Hepatic stellate cell (primary cell): ENCODE results near the gene CDK5RAP2.
A peak's percentile ranks its signal among the peaks of the same experiment; 100 is the strongest.

ENCODE experiments used
- DNase-seq: peaks from one replicate; pipeline ENCODE4 v3.0.0; 2011; ENCODE audit warnings: low spot score

The CDK5RAP2 gene

DNA sequence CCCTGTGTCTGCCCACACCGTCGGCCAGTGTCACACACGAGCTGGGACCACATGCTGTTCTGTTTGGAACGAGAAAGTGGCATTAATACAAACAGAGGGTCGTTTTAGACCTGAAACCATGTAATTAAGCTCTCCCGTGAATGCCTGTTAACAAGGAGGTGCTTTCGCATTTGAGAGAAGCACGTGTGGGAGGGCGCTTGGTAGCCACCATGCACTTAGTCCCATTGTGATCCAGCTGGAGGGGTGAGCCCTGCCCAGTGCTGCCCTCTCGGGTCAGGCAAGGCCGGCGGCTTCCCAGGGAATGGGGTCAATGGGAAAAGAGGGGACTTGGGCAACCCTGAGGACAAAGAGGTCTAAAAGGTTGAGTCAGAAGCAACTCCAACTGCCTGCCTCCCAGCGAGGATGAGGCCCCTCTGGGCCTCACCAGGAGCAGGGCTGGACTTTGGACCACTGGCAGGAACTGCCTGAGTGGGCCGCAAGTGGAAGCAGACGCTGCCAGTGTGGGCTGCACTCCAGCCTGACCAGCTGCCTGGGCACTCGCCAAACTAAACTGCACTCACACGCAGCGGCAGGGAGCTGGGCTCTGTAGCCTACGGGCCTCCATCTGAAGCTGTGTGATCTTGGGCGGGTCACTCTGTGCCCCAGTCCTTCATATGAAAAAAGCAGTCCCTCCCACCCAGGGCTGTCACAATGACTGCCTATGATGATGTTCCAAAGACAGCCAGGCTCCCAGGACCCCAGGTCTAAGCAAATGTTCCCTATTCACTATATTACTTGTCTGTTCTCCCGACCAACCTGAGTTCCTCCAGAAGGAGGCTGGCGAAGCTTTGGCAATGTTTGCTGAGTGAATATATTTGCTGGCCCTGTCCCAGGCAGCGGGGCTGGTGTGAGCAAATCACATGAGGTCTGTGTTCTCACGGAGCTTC, 195.7 kb downstream of the CDK5RAP2 start:
- DNase-seq, result no peak

DNA sequence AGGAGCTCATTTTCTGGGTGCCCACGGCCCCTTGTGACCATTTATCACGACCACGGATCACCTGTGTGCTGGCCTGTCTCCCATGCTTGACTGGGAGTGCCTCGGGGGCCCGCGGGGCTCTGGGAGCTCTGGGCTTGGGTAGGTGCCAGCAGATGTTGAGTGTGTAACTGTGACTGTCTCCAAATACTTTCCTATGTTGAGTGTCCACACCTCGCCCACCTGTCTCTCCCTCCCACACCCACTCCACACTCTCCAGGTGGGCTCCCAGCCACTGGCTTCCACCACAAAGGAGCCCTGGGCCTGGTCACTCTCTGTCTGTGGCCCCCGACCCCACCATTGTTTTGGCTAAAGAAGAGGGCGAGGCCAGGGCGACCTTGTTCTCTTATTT, 196.4 kb downstream of the CDK5RAP2 start:
- DNase-seq, result no peak

DNA sequence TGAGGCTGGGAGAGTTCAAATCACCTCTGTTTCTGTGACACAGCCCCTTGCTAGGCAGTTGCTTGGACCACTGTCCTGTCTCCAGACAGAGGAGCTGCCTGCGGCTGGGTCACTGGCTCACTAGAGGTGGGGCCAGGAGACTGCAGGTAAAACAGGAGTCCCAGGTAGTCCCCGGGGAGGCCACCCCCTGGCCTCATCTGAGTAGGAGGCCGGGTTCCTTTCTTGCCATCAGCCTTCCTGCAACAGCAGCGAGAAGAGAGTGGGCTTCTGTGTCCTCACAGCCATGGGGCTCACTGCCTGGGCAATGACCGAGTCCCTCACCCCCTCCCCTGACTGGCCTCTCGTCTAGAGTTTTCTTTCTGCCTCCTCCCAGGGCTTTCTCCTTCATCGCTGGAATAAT, 197.5 kb downstream of the CDK5RAP2 start:
- DNase-seq, result no peak

DNA sequence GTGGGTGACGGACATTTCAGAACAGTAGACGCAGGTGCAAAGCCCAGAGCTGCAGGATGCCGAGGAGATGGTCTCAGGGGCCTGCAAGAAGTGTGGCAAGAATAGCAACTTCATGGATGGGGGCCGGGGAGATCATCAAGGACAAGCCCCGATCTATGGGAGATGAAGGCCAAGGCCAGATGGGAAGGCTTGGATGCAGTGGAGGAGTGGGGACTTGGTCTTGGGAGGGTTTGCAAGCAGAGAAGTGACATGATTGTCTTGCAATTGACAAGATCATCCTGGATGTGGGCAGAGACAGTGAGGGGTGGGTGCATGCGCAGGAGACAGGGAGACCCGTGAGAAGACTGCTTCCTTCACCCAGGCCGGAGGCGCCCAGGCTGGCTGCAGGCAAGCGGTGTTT, 198.1 kb downstream of the CDK5RAP2 start:
- DNase-seq, result no peak

DNA sequence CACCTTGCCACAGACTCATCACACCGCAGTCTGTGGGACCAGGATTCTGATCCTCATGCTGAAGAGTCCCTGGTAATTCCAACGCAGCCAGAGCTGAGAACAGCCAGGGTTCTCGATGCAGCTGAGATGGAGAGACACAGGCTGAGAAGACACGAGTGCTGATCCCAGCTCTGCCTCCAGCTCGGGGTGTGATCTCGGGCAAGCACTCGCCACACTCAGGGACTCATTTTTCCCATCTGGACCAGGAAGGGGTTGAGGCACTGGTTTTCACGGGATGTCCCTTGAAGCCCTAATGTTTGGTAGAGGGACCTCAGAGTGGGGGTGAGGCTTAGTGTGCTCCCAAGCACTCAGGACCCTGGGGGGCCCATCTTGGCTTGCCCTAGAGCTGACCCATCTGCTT, 200.4 kb downstream of the CDK5RAP2 start:
- no peak for DNase-seq

DNA sequence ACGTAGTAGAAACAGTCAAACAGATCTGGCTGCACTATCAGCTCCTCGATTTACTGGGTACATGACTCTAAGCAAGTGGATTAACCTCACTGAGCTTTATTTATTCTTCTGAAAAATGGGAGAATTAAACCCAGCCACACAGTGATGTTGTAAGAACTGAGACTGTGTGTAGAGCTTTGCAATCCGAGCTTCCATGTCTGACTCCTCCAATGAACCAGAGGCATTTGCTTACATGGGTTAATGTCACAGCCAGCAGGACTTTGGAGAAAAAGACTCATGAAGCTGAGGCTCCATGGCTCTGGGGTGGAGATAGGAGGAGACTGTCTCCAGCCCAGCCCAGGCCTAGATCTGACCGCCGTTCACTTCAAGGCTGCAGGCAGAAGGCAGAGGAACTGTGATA, 201.3 kb downstream of the CDK5RAP2 start:
- no peak for DNase-seq

DNA sequence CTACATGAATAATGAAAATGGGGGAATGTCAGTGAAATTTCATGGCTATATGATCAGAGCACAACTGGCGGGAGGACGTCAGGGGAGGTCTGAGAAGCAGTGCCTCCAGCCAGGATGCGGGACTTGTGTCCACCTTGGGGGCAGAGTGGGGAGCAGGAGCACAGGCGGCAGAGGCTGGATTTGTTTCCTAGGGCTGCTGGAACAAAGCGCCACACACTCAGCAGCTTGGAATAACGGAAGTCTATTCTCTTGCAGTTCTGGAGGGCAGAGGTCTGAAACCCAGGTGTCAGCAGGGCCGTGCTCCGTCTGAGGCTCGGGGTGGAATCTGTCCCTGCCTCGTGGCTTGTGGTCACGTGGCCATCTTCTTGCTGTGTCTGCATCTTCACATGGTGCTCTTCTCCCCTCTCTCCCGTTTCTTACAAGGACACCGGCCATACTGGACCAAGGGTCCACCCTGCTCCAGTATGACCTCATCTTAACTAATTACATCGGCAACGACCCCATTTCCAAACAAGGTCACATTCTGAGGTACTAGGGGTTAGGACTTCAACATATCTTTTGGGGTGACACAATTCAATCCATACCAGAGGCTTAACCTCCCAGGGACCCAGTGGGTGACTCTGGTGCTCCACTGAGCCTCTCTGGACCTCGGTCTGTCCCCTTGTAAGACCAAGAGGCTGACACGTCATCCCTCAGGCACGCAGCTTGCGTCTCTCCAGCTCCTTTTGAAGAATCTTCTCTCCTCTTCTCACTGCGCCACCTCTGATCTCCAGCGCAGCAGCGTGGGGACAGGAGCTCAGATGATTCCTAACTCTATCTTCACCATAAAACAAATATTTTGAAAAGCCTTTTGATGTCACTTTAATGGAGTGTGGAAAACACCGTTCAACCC, 202.5 kb downstream of the CDK5RAP2 start:
- no peak for DNase-seq

DNA sequence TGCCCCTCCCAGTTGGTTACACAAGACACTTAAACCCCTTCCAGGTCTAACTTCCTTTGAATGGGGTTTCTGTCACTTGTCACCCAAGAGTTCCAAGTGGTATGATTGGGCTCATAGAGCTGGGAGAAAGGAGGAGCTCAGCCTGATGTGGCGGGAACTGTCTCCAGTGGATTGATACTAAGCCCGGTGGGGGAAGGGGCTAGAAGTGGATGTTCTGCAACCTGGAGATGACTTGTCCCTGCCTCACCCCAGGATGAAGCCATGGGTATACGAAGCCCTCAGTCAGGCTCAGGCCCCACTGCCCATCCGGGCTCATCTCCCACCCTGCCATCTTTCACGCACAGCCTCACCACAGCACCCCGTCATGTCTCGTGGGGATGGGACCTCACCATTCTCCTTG, 203.9 kb downstream of the CDK5RAP2 start:
- DNase-seq, result no peak

DNA sequence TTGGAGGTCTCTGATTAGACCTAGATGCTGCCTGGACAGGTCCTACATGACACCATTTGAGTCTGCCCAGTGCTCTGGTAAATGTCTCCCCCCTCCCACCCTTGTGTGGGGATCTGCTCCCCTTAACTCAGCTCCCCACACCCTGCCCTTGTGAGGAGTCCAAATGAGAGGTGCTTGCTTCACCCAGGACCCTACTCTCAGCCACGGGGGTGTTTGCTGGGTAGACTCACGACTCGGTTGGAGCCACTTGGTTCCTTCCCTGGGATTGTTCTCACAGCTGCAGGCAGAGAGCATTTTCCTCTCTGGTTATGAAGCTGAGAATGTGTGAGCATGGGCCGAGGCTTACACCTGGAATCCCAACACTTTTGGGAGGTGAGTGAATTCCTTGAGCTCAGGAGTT, 204.7 kb downstream of the CDK5RAP2 start:
- DNase-seq, result no peak

DNA sequence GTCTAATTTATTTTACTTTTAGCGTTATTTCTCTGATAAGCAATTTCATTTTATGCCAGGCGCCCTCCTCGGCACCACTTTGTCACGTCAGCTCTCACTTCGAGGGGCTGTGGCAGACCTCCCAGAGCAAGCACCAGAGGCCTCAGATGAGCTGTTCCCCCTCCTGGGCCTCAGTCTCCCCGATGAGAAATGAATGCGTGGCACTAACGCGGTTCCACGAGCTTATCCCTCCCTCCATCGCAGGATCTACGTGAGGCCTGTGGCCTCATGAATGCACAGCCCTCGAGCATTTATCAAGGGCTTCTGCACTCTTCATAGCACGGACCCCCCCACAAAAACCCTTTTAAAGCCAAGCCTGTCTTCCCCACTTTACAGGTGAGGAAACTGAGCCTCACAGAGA, 205.2 kb downstream of the CDK5RAP2 start:
- DNase-seq, result no peak

DNA sequence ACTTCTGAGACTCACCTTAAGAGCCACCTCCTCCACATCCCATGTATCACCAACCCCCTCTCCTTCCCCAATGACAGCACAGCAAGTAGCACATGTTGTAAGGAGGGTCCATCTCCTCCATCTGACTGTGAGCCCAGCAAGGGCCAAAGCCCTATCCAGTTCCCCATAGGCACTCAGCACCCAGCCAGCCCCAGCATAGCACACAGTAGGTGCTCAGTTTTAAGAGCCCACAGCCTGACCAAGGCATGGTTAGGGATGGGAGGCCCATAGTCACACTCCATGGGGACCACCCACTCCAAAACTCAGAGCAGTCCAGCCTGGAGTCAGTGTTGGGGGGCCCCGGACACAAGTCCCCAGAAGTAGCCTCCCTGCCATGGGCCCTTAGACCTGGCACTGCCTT, 205.7 kb downstream of the CDK5RAP2 start:
- DNase-seq, result no peak

DNA sequence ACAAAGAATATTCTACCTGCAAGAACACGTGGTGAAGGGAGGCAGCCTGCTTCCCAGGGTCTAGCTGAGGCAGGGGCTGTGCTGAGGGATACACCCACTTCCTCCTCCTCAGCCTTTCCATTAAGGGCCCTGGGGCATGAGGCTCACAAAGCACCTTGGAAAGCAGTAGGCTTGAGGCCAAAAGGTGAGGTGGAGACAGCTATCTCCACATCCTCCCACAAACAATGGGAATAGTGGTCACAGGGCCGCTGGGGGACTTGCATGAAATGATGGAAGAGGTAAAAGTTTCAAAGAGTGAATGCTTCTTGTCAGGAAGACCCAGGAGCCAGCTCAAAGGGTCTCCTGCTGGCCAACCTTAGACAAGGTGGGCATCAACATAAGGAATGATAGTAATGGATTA, 207.9 kb downstream of the CDK5RAP2 start:
- no peak for DNase-seq

DNA sequence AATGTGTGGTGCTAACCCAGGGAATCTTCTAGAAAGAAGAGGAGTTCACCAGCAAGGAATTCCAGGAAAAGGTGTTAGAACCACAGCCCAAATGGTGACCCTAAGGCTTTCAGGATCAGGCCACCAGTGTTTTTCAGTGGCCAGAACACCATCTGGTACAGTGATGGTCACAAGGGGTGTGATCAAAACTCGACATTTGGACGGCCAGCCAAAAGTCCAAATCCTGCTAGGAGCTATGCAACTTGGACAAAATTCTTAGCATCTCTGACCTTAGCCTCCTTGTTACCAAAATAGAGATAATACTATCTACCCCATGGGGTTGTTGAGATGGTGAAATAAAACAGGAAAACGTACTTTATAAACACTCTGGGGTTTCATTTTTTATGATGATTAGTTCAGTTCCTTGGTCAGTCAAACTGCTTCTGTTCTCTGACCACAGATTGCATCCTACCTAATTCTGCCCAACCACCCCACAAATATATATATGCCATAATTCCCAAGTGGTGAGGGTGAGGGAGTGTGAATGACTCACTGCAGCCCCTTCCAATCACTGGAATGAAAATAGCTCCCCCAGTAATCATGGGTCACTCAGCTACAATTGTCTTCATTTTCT, 210.3 kb downstream of the CDK5RAP2 start:
- no peak for DNase-seq

DNA sequence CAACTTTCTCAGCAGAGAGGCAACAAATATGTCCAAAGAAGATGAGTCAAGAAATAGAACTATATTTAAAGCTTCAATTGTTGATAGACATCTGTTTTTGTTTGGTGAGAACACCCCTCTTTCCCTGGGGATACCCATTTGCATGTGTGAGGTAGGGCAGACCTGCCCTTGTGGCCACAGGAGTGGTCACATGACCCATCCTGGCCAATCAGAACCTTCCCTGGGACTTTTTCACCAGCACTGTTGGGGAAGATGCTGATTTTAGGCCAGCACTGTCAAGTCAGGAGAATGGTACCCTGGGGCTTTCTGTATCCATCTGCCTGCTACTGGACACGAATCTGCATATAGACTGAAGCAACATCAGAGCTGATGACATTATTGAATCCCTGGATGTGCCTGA, 211.2 kb downstream of the CDK5RAP2 start:
- no peak for DNase-seq

DNA sequence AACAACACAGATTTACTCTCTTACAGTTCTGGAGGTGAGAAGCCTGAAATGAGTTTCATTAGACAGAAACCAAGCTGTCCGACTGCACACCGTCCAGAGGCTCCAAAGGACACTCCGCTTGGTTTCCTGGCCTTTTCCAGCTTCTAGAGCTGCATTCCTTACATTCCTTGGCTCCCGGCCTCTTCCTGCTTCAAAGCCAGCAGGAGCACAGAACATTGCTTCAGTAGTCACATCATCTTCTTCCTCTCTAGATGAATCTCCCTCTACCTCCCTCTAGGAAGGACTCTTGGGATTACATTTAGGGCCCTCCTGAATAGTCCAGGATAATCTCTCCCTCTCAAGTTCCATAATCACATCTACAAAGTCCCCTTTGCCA, 213.3 kb downstream of the CDK5RAP2 start:
- DNase-seq, result peak; percentile 89

DNA sequence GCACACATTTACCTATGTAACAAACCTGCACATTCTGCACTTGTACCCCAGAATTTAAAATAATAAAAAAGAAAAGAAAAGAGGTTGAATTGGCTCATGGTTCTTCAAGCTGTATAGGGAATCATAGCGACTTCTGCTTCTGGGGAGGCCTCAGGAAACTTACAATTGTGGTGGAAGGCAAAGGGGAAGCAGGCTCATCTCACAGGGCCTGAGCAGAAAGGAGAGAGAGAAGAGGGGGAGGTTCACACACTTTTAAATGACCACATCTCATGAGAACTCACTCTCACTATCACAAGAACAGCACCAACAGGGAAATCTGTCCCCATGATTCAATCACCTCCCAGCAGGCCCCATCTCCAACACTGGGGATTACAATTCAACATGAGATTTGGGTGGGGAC, 214.6 kb downstream of the CDK5RAP2 start:
- no peak for DNase-seq

DNA sequence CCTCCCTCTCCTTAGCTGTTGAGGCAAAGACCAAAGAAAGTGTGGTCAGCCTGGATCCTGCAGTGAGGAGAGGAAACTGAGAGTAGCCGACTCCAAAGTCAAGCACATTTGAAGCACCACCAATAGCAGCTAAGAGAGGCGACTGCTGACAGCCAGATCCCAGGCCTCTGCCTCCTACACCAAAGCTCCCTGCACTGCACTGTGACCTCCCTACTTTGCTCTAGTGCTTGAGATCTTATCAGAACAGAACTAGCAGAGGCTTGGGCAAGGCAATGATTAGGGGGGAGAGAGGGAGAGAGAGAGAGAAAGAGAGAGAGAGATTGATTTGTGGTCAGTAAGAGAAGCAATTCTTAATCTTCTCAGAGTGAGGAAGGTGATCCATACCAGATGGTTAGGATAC, 216.3 kb downstream of the CDK5RAP2 start:
- no peak for DNase-seq

DNA sequence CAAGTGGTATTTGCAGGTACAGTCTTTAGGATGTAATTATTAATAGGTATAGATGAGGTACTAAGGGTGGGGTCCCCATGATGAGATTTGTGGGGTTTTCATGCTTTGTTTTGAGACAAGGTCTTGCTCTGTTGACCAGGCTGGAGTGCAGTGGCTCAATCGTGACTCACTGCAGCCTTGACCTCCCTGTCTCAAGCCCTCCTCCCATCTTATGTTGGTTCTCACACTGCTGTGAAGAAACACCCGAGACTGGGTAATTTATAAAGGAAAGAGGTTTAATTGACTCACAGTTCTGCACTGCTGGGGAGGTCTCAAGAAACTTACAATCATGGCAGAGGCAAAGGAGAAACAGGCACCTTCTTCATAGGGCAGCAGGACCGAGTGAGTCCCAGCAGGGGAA, 217.5 kb downstream of the CDK5RAP2 start:
- DNase-seq, result no peak

DNA sequence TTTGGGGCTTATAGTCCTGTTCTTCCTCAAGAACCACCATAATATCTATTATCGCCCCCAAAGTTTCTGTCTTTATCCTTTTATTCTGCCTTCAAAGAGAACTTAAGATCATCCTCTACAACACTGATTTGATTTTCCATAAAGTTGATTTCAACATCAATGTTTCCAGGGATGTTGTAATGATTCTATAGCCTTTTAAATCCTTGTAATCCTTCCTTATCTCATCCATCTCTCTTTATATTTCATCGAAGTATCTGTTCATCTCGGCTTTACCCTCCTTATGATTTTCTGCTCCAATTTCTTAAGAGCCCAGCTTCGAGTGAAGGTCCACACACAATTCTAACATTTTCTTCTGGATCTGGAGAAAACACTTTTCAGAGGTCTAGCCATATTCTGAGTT, 218.4 kb downstream of the CDK5RAP2 start:
- DNase-seq, result no peak

DNA sequence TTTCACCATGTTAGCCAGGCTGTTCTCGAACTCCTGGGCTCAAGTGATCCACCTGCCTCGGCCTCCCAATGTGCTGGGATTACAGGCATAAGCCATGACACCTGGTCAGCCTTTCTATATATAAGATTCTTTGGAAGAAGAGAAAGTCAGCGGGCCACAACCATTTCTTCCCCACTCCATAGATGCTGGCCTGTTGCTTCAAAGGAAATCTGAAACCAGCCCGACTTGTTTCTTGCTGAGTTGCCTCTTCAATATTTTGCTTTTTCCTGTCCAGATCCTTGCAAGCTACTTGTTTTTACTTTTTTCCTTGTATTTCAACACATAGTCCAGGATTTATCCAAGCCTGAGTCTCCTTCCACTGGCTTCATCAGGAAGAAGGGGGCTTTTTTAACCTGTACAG, 219.5 kb downstream of the CDK5RAP2 start:
- DNase-seq, result no peak

DNA sequence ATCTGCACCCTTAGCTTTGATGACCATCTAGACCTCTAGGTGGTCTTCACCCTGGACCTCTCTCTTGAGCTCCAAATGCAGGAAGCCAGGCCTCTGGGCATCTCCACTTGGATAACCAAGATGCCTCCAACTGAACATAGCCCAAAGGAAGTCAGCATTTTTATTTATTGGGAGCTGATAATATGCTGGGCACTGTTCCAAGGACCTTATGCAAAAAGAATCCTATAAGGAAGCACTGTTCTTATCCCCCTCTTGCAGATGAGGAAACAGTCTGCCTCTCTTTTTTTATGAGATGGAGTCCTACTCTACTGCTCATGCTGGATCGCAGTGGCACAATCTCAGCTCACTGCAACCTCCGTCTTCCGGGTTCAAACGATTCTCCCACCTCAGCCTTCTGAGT, 219.9 kb downstream of the CDK5RAP2 start:
- no peak for DNase-seq

DNA sequence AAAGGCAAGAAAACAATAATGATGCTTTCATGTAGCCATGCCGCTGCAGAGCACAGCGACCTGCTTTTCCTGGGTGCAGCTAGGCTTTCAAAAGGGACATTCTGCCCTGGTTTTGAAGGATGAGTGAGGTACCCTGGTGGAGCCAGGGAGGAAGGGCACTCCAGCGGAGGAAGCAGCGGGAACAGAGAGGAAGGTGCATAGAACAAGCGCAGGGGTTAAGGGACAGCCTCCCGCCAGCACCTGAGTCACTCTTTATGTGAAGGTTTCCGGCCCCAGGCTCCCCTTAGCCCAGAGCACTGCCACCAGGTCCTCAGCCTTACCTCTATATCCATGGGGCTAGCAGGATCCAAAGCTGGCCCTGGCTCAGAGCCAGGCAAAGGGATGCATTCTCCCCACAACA, 221.1 kb downstream of the CDK5RAP2 start:
- DNase-seq, result no peak

DNA sequence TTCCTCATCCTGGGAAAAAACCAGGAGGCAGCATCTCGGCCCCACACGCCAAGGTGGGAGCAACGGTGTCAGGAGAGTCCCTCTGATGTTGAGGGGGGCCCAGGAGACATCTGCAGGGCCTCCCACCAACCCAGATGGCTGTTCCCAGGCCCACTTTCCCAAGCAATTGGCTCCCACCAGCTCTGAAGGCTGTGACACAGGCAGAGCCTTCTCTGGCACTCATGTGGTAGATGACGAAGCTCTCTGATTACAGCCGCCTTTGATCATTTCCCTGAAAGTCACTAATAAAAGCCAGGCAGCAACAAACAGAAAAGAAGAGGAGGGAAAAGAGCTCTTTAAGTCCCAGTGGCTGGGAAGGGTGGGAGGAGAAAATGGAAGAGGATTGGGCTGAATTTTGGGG, 226.5 kb downstream of the CDK5RAP2 start:
- no peak for DNase-seq
